NCI-H82 treated with DMSO at 0.1 percent for 48 hours (cell line): Measurements from ENCODE around the gene ACADS.

ENCODE experiments used
- DNase-seq: peaks from one replicate; lab custom pipeline; 2025; ENCODE audit not compliant: unreplicated experiment; lab: John Stamatoyannopoulos, UW

ACADS gene

DNA sequence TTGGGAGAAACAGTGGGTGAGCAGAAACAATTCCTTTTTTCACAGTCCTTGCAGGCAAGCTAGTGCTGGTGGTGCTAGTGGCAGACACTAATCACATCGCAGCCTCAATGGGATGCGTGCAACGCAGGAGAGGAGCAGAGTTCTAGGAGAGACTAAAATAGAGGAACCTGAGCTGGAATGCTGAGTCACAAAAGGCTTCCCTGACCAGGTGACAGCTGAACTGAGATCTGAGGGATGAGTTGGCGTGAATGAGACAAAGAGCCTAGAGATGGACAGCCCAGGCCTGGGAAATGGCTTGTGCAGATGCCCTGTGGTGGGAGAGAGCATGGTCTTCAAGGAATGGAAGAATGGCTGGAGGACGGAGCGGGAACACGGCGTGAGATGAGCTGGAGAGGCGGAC, 25.8 kb downstream of the ACADS start:
- no peak for DNase-seq

DNA sequence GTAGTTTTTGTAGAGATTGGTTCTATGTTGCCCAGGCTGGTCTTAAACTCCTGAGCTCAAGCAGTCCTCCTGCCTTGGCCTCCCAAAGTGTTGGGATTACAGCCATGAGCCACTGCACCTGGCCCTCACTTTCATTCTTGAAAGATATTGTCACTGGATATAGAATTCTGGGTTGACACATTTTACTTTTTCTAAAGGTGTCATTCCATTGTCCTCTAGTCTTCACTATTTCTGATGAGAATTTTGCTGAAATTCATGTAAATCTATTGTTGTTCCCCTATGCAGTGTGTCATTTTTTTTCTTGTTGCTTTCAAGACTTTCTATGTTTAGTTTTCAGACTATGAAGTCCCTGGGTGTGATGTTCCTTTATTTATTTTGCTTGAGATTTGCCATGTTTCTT, 29.2 kb downstream of the ACADS start:
- no peak for DNase-seq

DNA sequence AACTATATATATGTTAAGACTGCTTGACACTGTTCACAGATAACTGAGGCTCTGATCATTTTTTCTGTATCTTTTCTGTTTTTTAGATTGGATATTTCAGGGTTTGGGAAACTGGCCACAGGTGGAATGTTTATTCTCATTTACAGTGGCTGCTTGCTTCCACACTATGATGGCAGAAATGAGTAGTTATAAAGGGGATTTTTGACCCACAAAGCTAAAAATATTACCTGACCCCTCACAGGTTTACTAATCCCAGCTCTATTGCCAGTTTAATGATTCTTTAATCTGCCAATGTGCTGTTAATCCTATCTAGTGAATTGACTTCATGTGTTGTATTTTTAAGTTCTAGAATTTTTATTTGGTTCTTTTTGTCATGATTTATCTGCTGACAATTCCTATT, 29.6 kb downstream of the ACADS start:
- DNase-seq, result no peak

DNA sequence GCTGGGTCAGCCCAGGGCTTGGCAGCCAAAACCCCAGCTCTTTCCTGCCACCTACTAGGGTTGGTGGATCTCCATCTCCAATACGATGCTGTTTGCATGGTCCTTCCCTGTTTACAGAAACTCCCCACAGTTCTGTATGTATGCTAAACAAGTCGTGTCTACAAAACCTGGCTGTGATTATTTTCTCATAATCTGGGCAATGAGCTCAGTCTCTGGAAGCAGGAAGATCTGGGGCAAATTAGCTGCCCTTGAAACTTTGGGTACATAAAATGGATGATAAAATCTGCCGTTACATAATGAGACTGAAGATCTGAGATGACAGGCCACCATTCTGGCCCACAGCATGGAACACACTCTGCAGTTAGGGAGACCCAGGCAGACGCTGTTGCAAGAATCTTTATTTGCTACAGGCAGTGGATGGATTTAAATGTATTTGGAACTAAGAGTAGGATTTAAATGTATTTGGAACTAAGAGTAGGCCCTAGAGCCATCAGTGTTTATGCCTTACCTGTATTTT, 31.7 kb downstream of the ACADS start:
- DNase-seq, result no peak

DNA sequence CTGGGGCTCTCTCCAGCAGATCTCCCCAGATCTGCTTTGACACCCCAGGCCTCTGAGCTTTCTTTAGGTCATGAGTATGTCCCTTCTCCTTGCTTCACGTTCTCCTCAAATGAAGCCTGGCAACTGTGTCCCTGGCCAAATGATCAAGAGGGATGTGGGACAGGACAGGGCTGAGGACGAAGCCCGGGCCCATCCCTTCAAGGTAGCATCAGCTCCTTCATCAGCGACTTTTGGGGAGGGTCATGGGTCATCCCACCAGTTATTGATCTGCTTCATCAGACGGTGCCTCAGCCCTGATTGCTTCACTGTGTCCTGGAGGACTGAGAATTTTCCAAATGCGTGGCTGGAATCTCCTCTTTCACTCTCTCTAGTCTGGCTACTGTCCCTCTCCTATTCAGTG, 32.3 kb downstream of the ACADS start:
- DNase-seq, result no peak

DNA sequence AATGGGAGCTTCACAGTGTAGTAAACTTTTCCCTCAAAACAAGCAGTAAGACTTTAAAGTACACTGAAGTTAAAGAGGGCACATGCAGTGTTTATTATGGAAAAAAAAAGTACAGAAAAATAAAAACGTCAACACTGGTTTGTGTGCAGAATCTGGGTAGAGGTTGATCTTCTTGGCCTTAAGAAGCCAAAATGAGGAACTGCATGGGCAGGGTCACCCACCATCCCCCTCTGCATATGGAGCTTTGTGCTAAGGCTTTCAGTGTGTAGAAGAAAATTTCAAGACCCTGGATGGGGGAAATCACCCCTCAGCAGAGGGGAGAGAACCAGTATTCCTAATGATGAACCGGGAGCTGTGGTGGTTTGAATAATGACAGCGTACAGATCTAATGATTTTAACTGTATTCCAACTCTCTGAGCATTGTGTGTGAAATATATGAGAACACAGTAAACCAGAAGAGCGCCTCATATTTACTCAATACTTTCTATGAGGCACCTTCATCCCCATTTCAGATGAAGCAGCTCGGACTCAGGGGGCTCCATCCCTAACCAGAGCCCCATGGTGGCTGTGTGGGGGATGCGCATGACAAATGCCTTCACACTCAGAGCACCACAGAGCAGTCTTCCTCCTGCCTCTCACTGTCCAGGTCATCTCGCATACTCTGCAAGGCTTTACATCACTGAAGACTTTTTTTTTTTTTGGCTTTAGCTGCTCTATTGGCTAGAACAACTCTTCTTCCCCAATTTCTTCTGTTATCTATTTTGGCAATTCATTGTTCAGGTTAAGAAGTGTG, 33.4 kb downstream of the ACADS start:
- no peak for DNase-seq

DNA sequence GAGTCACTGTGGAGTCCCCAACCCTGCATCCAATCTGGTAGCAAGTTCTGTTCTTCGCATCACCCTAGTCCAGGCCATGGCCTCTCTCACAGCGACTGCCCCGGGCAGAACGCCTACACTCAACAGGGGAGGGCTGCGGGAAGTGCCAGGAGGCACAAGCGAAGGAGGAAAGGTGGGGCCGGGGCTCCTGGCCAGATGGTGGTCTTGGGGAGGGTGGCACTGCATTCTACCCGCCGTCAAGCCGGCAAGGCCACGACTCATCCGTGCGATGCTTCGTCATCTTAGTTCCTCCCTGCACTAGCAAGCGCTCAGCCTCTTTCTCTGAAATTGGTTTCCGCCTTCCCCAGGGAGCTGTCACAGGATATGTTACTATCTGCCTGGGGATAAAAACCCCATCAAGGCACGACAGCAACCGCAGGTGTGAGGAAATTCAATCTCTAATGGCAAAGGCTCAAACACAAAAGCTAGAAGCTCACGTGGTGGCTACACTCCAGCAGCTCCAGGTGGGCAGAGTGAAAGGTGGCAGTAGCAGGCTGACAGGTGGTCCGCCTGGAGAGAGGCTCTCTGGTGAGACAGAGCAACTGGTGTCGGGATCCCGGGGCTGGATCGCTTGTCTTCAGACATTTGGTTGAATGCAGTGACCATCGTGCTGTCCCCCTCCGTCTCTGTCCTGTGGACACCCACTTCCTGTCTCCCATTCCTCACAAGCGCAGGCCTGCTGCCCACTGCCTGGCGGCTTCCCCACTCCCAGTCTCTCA, 34.1 kb downstream of the ACADS start:
- DNase-seq, result no peak

DNA sequence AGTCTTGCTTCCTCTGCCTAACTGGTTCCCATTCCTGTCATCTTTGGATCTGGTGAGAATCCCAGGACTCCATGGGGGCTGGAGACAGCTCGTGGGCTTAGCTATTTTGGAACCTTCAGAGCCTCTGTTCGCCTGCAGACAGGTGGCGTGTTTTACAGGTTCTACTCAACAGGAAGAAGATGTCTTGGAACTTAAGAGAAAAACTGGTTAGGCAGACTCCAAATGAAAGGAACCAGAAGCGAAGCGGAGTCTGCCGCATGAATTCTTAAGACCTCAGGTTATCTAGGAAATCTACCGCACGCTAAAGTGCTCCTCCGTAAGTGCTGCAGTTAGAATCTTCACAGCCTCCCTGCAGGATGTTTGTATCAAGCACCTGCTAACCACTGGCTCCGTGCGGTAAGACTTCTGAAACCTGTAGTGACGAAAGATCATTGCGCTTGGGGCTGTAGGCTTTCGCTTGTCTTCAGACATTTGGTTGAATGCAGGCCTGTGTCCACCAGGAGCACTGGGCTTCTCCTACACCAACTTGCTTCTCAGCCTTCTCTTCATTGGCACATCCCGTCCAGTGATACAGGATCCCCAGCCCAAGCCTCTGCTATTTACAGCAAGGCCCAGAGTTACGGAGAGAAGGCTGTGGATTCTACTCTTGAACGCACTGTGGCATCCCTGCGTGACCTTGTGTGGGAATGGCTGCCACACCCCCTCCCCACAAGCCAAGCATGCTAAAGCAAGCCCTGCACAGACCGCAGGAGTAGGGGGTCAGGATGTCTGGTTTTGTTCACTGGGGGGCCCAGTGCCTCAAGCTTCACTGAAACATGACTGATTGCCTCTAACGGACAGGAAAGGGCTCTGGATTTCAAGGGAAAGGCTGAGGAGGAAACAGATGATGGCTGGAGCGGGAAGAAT, 35.0 kb downstream of the ACADS start:
- no peak for DNase-seq

DNA sequence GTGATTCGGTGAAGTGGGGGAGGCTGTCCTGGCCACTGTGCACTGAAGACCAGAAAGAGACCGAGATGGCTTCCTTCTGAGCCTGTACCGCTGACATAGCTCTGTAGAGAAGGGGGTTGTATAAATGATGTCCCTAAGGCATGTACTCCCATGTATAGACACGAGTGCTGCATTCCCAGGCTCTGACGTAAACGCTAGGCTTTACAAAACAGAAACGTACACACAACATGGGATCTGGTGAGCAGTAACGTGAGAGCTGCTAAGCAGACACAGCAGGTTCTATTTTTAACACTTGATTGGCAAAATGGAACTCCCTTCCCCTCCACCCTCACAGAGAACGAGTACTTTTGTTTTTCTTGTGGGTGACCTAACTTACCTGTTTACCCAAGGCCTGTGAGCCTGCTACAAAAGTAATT, 35.9 kb downstream of the ACADS start:
- no peak for DNase-seq

DNA sequence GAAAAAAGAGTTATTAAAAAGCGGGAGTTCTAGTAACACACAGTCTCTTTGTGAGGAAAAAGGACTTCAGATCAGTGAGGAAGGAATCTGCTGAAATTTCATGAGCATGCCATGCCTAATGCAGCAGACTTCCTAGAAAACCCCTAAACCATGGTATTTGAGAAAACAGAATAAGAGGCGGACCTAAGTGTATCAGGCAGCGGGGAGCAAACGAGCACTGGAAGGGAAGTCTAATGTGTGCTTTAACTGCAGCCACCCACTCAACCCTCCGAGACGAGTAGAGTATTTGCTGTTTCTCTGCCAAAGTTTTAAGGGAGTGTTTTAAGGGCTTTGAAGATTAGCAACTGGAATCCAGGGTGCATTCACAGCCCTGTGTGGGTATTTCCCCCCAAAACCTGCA, 36.5 kb downstream of the ACADS start:
- no peak for DNase-seq

DNA sequence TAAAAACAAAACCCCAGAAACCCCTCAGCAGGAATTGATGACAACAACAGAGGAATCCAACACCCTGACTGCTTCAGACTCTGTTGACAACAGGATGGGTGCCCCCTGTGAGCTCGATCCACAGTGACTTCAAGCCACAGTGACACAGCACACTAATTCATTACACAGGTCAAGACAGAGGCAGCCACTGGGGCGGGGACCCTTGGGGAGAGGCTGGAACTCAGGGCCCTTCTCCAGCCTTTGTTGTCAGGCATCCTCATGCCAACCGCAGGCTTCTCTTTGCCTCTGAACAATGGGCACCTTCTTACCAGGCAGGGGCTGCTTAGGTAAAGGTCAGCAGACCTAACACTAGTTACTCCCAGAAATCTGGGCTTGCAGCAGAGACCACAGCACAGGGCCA, 37.6 kb downstream of the ACADS start:
- no peak for DNase-seq

DNA sequence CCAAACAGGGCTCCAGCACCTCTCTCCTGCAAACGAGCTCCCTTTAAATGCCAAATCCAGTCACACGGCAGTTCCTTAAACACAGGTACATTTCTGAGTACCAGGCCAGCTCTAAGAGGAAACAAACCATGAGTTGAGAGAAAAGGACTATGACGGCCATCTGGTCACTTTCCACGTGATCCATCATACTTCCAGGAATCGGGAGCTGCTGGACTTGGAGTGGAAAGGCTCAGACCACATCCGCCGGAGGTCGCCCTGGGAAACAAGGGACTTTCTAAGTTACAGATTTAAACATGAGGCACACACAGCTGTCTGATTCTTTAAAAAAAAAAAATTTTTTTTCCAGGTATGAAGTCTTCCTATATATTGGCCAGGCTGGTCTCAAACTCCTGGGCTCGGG, 39.2 kb downstream of the ACADS start:
- DNase-seq, result no peak

DNA sequence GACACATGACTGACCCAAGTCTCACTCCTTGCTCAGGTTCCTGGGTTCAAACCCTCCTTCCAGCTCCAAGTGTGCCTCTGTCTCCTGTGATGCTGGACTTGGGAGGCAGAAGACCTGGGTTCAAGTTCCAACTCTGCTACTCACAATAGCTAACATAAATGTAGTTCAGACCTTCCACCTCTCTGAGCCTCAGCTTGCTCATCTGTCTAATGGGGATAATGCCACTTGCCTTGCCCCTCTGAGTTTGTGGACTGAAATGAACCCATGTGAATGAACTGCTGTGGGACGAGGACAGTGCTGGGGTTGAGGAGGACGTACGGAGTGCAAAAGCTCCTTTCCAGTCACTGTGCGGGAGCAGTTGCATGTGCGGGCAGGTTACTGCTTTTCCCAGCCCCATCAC, 40.9 kb downstream of the ACADS start:
- DNase-seq, result no peak

DNA sequence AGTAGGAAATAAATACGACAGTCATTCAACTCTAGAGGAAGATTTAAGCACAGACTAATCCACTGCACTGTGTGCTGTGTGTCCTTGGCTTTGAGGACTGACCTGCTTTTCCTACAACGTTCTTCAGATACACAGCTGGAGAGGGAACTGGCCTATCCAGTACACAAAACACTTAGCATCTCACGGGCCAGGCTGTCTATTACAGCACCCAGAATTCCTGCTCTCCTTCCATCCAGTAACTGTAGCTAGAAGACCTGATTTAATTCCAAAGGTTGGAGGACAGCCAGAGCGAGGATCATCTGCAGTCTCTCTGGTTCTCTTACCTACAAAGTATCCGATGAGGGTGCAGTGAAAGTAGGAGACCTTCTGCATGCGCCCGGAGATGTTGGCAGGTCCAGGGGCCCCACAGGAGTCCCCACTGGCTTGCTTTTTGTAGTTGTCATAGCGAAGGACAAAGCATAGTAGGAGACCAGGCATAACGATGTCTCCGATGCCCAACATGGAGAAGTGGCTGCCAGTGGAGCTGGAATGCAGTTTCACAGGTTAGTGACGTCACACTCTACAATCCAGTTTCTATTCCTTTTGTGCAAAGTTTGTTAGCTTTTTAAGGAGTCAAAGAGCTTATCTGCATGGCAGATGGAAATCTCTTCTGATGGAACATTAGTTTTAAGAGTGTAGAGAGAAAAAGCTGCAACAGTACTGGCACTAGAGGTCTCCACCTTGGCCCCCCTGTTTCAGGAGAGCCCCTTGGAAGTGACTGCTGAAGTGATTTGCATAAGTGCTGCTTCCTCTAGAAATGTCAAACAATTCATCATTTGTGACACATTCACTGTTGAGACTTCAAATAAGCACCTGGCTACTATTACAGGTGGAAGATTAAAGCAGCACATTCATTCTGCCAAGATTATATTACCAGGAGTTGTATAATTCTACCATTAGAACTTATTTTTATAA, 41.7 kb downstream of the ACADS start:
- DNase-seq, result no peak

DNA sequence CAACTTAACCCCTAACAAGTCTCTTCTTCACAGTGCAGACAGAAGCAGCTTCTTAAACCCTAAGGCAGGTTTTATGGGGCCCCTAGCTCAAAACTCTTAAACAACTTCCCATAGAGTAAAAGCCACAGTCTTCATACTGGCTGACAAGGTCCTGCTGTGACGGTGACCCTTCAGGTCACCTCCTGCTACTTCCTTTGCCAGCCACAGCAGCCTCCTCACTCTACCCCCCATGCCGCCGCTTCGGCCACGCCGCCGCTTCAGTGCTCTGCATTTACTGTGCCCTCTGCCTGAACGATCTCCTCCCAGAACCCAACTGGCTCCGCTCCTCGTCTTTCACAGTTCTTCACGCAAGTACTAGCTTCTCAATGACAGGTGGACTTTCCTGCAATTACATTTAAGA, 45.5 kb downstream of the ACADS start:
- DNase-seq, result no peak

DNA sequence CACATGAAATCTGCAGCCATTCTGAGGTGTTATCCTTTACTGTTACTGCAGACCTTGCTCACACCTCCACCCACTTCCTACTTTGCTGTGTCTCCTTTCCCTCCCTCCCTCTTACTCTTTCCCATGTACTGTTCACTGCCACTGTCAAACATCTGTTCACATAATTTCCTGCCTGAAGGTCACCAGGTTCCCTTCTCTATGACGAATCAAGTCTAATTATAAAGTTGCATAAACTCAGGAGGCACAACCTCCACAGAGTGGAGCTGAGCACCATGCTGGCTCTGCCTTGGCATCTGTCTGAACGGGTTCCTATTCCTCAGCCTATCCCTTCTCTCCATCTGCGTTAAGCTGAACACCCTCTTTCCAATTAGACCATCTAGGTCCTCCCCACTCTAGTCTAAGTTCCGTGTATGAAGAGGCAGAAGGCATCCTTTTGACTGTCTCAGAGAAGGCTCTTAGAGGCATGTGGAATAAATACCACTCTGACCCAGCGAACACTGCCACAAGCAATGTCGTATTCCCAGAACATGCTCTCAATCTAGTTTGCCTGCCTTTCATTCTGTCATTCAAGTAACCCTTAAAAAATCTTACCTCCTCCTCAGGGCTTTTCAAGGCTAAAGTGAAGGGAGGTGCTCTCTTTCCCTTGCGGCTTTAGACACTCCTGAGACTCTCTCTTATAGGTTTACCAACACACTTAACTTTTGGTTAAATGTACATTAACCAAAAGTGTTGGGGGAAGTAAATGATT, 48.7 kb downstream of the ACADS start:
- DNase-seq, result no peak

DNA sequence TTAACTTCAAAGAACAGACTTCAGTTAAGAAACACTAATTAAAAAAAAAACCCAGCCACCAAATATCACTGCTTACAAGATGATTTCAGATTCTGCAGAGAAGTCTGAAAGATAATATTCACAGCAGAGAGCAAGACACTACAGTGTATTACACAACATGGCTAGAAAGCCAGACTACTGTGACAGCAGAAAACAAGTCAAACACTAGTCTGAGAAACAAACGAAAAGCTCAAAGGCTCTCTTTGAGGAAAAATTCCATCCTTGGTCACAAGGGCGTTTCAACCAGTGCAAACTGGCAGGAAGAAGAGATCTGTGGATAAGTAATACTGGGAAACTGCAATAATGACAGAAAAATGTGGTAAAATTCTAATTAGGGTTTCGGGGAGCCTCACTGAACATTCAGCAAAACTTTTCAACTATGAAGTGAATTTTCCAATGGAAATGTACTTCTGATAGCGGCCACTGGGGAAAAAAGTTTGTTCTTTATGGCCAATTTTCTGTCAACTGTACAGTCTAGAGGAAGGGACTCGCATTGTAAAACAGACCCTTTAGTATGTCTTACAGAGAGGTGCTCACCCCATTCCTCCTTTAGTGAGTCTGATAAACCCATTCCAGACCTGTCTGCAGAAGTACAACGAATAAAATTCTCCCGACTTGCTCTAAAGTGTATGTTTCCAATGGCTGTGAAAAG, 50.4 kb downstream of the ACADS start:
- DNase-seq, result no peak

DNA sequence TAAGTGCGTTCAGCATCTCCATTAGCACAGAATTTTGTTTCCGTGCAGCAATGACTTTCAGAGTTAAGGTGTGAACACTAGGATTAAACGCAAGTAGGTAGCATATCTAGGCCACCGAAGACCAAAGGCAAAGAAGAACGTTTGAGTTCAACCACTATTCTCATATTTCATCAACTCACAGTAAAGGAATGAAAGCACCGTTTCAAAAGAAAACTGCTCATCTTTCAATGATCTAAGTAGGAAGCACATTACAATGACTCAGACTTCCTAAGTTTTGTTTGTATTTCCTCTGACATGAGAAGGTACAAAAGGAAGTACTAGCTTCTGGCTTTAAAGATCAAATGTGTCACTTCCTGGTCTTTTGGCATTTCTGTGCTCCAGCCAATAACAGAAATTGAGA, 57.6 kb downstream of the ACADS start:
- DNase-seq, result no peak

DNA sequence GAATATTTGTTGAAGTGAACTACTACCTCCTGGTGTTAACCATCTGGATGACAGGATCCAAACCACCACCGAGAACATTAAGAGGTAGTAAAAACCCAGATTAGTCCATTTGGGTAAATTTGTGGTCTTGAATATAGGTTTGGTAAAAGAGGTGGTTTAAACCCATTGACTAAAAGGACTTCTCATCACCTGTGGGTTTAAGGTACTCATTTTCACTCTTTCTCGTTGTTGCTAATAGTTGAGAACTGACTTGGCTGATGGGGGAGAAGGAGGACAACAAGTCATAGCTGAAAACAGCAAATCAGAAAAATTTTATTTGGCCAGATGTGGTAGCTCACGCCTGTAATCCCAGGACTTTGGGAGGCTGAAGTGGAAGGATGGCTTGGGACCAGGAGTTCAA, 59.2 kb downstream of the ACADS start:
- no peak for DNase-seq
